Activated CD8-positive, alpha-beta memory T cell treated with anti-CD3 and anti-CD28 coated beads for 4 hours (primary cell): Measurements from ENCODE around the gene ADAMTS14.

ENCODE experiments used
- DNase-seq, 2 donors: peaks; one replicate each; pipeline ENCODE4 v3.0.0-alpha.2; 2020; ENCODE audit warnings: low read depth in 2 of 2

Gene ADAMTS14

GRCh38 chr10:70786799-70787415 lies 114.6 kb downstream of the ADAMTS14 start:
- no peak for DNase-seq

GRCh38 chr10:70791386-70792039 lies 119.2 kb downstream of the ADAMTS14 start:
- no peak for DNase-seq

GRCh38 chr10:70795613-70796012 lies 123.3 kb downstream of the ADAMTS14 start:
- no peak for DNase-seq

- DNase-seq, result no peak
These were observed 125.5 kb downstream of the ADAMTS14 start for GRCh38 chr10:70797840-70798239.

- DNase-seq, result no peak
These were observed 126.8 kb downstream of the ADAMTS14 start for GRCh38 chr10:70799124-70799523.

- DNase-seq, result no peak
These were observed 129.5 kb downstream of the ADAMTS14 start for GRCh38 chr10:70801854-70802253.

- no peak for DNase-seq
These were observed 131.6 kb downstream of the ADAMTS14 start for GRCh38 chr10:70803775-70804420.

- no peak for DNase-seq
These were observed 132.1 kb downstream of the ADAMTS14 start for GRCh38 chr10:70804421-70804808.

- DNase-seq, result no peak
These were observed 133.4 kb downstream of the ADAMTS14 start for GRCh38 chr10:70805619-70806215.

- DNase-seq, result no peak
These were observed 134.5 kb downstream of the ADAMTS14 start for GRCh38 chr10:70806841-70807240.

GRCh38 chr10:70807556-70807955 lies 135.2 kb downstream of the ADAMTS14 start:
- DNase-seq, result no peak

GRCh38 chr10:70809011-70809611 lies 136.8 kb downstream of the ADAMTS14 start:
- no peak for DNase-seq

- no peak for DNase-seq
These were observed 137.4 kb downstream of the ADAMTS14 start for GRCh38 chr10:70809726-70810125.

GRCh38 chr10:70810967-70811366 lies 138.7 kb downstream of the ADAMTS14 start:
- no peak for DNase-seq

GRCh38 chr10:70811881-70812280 lies 139.6 kb downstream of the ADAMTS14 start:
- DNase-seq, result no peak
